ENCODE measurements around the gene FNDC3A.

DNA sequence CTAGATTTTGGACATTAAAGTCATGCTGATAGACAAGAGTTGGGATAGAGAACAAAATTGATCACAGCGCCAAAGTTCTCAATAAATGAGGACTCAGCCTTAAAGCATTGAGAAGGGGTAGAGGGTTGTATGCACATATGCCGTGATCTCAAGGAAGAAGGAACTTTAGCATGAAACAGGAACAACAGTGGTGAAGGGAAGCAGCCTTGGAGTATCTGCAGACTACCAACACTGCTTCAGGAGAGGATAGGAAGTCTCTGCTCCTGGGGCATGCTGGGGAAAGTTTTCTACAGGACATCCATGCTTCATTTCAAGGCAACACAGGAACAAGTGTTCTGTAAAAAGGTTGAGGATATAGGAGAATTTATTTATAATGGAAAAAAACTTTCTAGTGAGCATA is 132.5 kb downstream of the FNDC3A start:
- TF ChIP-seq TAF1 (IDR thresholded peaks at IDR 0.05; ENCODE audit: low read depth) (no peak), RAD21 (IDR thresholded peaks at IDR 0.05; ENCODE audit: low read depth) (no peak), CREB1 (IDR thresholded peaks at IDR 0.05; ENCODE audit: low read depth) (no peak), FOXM1 (IDR thresholded peaks at IDR 0.05; ENCODE audit: borderline replicate concordance, low read depth) (no peak), EP300 (IDR thresholded peaks at IDR 0.05; ENCODE audit: borderline replicate concordance) (no peak), CEBPB (IDR thresholded peaks at IDR 0.05) (no peak), ZBTB7A (IDR thresholded peaks at IDR 0.05; ENCODE audit: low read depth) (no peak), NFIC (IDR thresholded peaks at IDR 0.05) (no peak)
- TF ChIP-seq, protein P1, sequence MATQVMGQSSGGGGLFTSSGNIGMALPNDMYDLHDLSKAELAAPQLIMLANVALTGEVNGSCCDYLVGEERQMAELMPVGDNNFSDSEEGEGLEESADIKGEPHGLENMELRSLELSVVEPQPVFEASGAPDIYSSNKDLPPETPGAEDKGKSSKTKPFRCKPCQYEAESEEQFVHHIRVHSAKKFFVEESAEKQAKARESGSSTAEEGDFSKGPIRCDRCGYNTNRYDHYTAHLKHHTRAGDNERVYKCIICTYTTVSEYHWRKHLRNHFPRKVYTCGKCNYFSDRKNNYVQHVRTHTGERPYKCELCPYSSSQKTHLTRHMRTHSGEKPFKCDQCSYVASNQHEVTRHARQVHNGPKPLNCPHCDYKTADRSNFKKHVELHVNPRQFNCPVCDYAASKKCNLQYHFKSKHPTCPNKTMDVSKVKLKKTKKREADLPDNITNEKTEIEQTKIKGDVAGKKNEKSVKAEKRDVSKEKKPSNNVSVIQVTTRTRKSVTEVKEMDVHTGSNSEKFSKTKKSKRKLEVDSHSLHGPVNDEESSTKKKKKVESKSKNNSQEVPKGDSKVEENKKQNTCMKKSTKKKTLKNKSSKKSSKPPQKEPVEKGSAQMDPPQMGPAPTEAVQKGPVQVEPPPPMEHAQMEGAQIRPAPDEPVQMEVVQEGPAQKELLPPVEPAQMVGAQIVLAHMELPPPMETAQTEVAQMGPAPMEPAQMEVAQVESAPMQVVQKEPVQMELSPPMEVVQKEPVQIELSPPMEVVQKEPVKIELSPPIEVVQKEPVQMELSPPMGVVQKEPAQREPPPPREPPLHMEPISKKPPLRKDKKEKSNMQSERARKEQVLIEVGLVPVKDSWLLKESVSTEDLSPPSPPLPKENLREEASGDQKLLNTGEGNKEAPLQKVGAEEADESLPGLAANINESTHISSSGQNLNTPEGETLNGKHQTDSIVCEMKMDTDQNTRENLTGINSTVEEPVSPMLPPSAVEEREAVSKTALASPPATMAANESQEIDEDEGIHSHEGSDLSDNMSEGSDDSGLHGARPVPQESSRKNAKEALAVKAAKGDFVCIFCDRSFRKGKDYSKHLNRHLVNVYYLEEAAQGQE (IDR thresholded peaks at IDR 0.05; ENCODE audit: low read depth): no peak
- TF ChIP-seq, protein P2, sequence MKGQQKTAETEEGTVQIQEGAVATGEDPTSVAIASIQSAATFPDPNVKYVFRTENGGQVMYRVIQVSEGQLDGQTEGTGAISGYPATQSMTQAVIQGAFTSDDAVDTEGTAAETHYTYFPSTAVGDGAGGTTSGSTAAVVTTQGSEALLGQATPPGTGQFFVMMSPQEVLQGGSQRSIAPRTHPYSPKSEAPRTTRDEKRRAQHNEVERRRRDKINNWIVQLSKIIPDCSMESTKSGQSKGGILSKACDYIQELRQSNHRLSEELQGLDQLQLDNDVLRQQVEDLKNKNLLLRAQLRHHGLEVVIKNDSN (IDR thresholded peaks at IDR 0.05): no peak
- TF ChIP-seq, protein P3, sequence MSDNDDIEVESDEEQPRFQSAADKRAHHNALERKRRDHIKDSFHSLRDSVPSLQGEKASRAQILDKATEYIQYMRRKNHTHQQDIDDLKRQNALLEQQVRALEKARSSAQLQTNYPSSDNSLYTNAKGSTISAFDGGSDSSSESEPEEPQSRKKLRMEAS (IDR thresholded peaks at IDR 0.05): no peak
